Parietal lobe (tissue), 2 donors: ENCODE results near the gene ACSM6. TPM values are rescaled to one million over a fixed set of nuclear protein-coding genes. Genes with fewer than 3 reads are reported as not detected.

Experiments
- small RNA-seq: library from RNA; depleted of rRNA; stranded (forward); fragments of <200 nt; gene quantifications from one replicate; pipeline ENCODE3, GENCODE V24; 2014; ENCODE audit warnings: low replicate concordance
- total RNA-seq: library from RNA; depleted of rRNA; stranded (reverse); fragments of >200 nt; gene quantifications from one replicate; pipeline ENCODE4 v1.2.3, GENCODE V29; 2014

Gene ACSM6
- not detected for total RNA-seq

DNA sequence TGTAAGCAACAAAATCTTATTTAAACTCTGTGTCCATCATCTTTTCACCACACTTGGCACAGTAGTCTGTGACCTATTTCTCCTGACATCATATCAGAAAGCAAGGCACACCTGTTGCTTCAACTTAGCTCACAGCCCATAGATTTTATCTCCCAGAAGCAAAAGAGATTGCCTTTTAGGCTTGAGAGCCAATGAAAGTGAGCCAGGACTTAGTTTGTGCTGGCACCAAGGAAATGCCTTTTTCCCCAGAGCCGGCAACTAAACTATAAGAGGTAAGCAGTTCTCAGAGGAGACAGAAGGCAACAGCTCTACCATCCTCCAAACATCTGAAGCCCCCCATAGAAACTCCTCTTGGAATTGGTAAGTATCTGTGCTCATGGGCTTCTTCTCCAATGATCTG is at the start of gene ACSM6:
Gene ACSM6 (plus strand): TSS at position 295 of the 400 bp plus-strand sequence. CDS start 248 bp downstream, outside the sequence.

Small RNAs within 50 kb of the gene (small RNA-seq; reads per million reads assigned to genes)
- not detected for gene AL157834.3

Other genes starting within 250 kb of the ACSM6 start
- 3.4 TPM for gene CYP2C8, start 124.7 kb upstream of the ACSM6 start, total RNA-seq
- 2.8 TPM for gene PDLIM1, start 96.8 kb downstream of the ACSM6 start, total RNA-seq